B cell (primary cell): Measurements from ENCODE around the gene ARHGAP35. TPM values are rescaled to one million over a fixed set of nuclear protein-coding genes. Genes with fewer than 3 reads are reported as not detected.

Experiments
- ATAC-seq: fragments of 200-7000 bp; cut with Tn5 transposase; one replicate; pipeline ENCODE4 v1.10.0; 2021; ENCODE audit warnings: low read depth, mild to moderate bottlenecking, moderate number of reproducible peaks, moderate library complexity
- CTCF ChIA-PET: fragments of 350-600 bp; sonication (Branson Sonifier 250); formaldehyde crosslinking; loops from one replicate; lab custom pipeline; 2021; ENCODE audit warnings: antibody characterized with exemption, inconsistent platforms; lab: Charles Lee
- POLR2A ChIA-PET: fragments of 350-600 bp; sonication (Branson Sonifier 250); formaldehyde crosslinking; loops from one replicate; lab custom pipeline; 2021; ENCODE audit warnings: antibody characterized with exemption; lab: Charles Lee
- DNase-seq: peaks from one replicate; pipeline ENCODE4 v3.0.0; 2013
- H2AFZ ChIP-seq: 2 replicates; pipeline ENCODE4 v1.6.1; 2012; ENCODE audit warnings: mild to moderate bottlenecking, low read depth, low read length; ENCODE audit not compliant: insufficient read depth, poor library complexity, severe bottlenecking
- H3K27ac ChIP-seq, 2 donors: 1 replicate in 1 of 2; 2 replicates in 1 of 2; pipeline ENCODE4 v1.5.1; 2012 to 2013; ENCODE audit warnings: low read length in 2 of 2, mild to moderate bottlenecking in 2 of 2, moderate library complexity in 1 of 2
- H3K27me3 ChIP-seq, 4 experiments: fragments of 200-600 bp in 1 of 4; sonication (generic) in 1 of 4; replicated peaks in 1 of 4; 1 replicate in 2 of 4; 2 replicates in 2 of 4; pipeline versions ENCODE4 v1.6.1 to v1.7.0; 2013 to 2016; ENCODE audit warnings: low read length in 3 of 4, mild to moderate bottlenecking in 2 of 4, mixed read lengths in 1 of 4, moderate library complexity in 1 of 4; ENCODE audit not compliant: insufficient read depth in 4 of 4, control insufficient read depth in 3 of 4; ENCODE audit errors: control extremely low read depth in 1 of 4
- H3K36me3 ChIP-seq, 2 experiments: replicated peaks in 1 of 2; 1 replicate in 1 of 2; 2 replicates in 1 of 2; pipeline versions ENCODE4 v1.6.1 to v1.7.1; 2013; ENCODE audit warnings: low read length in 1 of 2; ENCODE audit not compliant: insufficient read depth in 2 of 2, control insufficient read depth in 1 of 2; ENCODE audit errors: control extremely low read depth in 1 of 2, extremely low read depth in 1 of 2
- H3K4me1 ChIP-seq, 2 donors: fragments of 200-600 bp in 1 of 2; sonication (generic) in 1 of 2; 1 replicate in 1 of 2; 2 replicates in 1 of 2; pipeline versions ENCODE4 v1.5.1 to v1.6.1; 2013 to 2017; ENCODE audit warnings: low read length in 2 of 2; ENCODE audit not compliant: control insufficient read depth in 2 of 2, insufficient read depth in 2 of 2
- H3K4me2 ChIP-seq: replicated peaks from 2 replicates; pipeline ENCODE3; 2012; ENCODE audit warnings: mild to moderate bottlenecking, low read depth, low read length; ENCODE audit not compliant: poor library complexity, severe bottlenecking
- H3K4me3 ChIP-seq, 5 experiments: fragments of 200-600 bp in 1 of 5; sonication (generic) in 1 of 5; 1 replicate in 3 of 5; 2 replicates in 2 of 5; pipeline versions ENCODE4 v1.5.1 to v1.7.0; 2011 to 2016; ENCODE audit warnings: low read length in 4 of 5, mild to moderate bottlenecking in 4 of 5, low read depth in 2 of 5, control low read depth in 1 of 5, moderate library complexity in 1 of 5; ENCODE audit not compliant: insufficient read depth in 1 of 5; ENCODE audit errors: control extremely low read depth in 1 of 5, extremely low read depth in 1 of 5
- H3K79me2 ChIP-seq: fragments of 200-600 bp; sonication (generic); one replicate; pipeline ENCODE4 v1.6.0; 2016; ENCODE audit warnings: low read length; ENCODE audit not compliant: control insufficient read depth, insufficient read depth
- H3K9ac ChIP-seq: fragments of 200-600 bp; sonication (generic); 2 replicates; pipeline ENCODE4 v1.6.1; 2017; ENCODE audit warnings: mild to moderate bottlenecking, low read length, moderate library complexity
- H3K9me3 ChIP-seq, 3 donors: one replicate each; pipeline versions ENCODE4 v1.6.1 to v1.7.1; 2013; ENCODE audit warnings: low read length in 2 of 3; ENCODE audit not compliant: control insufficient read depth in 2 of 3, insufficient read depth in 1 of 3; ENCODE audit errors: control extremely low read depth in 1 of 3
- H4K20me1 ChIP-seq: 2 replicates; pipeline ENCODE4 v1.6.0; 2012; ENCODE audit warnings: mild to moderate bottlenecking, low read length; ENCODE audit not compliant: insufficient read depth, control insufficient read depth, poor library complexity, severe bottlenecking
- H3K27ac Mint-ChIP-seq: one replicate; pipeline ENCODE4 v1.8.0; 2021; ENCODE audit warnings: mixed read lengths
- H3K27me3 Mint-ChIP-seq: one replicate; pipeline ENCODE4 v1.8.0; 2021; ENCODE audit warnings: mixed read lengths
- H3K4me1 Mint-ChIP-seq: one replicate; pipeline ENCODE4 v1.8.0; 2021; ENCODE audit warnings: mixed read lengths
- H3K4me3 Mint-ChIP-seq: one replicate; pipeline ENCODE4 v1.8.0; 2021; ENCODE audit warnings: mixed read lengths
- H3K9me3 Mint-ChIP-seq: one replicate; pipeline ENCODE4 v1.8.0; 2022; ENCODE audit warnings: mixed read lengths; ENCODE audit not compliant: insufficient read depth
- CTCF ChIP-seq: fragments of 200-600 bp; IDR thresholded peaks from one replicate; pipeline ENCODE4 v1.8.0; 2022; ENCODE audit warnings: antibody characterized with exemption, mild to moderate bottlenecking
- EZH2 ChIP-seq: IDR thresholded peaks from 2 replicates; pipeline ENCODE4 v1.6.1; 2012; ENCODE audit warnings: borderline replicate concordance, low read depth, mild to moderate bottlenecking, moderate library complexity, low read length; ENCODE audit not compliant: insufficient read depth, poor library complexity, severe bottlenecking
- WGBS: methylation state at CpG from one replicate; pipeline ENCODE4 v1.1.5; 2013; ENCODE audit warnings: missing lambda C conversion rate; ENCODE audit not compliant: insufficient coverage; 5-methylcytosine and 5-hydroxymethylcytosine counted together
- intact Hi-C: fragments of 100-400 bp; cut with micrococcal nuclease; formaldehyde crosslinking; loops from one replicate; pipeline ENCODE4 v1.10.0; 2022
- polyA plus RNA-seq: library from polyadenylated mRNA; depleted of rRNA; stranded (reverse); fragments of >200 nt; gene quantifications from 2 replicates; pipeline ENCODE4 v1.2.3, GENCODE V29; 2012
- total RNA-seq, 2 donors: library from RNA; stranded (reverse); fragments of 120-200 nt in 1 of 2; gene quantifications; 1 replicate in 1 of 2; 2 replicates in 1 of 2; pipeline versions ENCODE4 v1.2.3 to v1.2.4, GENCODE V29; 2013 to 2022

The ARHGAP35 gene
- total and polyA plus RNA-seq, 2 donors (not counting 1 experiment from before 2014, with no cell fraction given), result 9.6 to 31.3 TPM

- H2AFZ ChIP-seq, result no peak overlapping the region
- POLR2A ChIA-PET, result interaction anchor here (5.0 kb wide), 1 partner anchor 39 kb away, joined by 94 read pairs; the partner anchor contains the start of gene SLC1A5
- peaks cover 41 to 51% of the 10 kb centered on the region in 2 donors for H3K4me1 ChIP-seq
- H3K4me2 ChIP-seq, result peak overlapping the region; percentile 63
- no peak overlapping the region for H3K4me3 Mint-ChIP-seq
- no peak overlapping the region for H3K4me3 ChIP-seq
- no peaks in the 10 kb centered on the region for H3K36me3 ChIP-seq
- H3K4me1 Mint-ChIP-seq, result peaks cover 40% of the 10 kb centered on the region
- TF ChIP-seq EZH2 (no peak), CTCF (peak; percentile 20)
- peaks cover 0 to 21% (median 0%) of the 10 kb centered on the region in 3 donors for H3K9me3 ChIP-seq
- H4K20me1 ChIP-seq, result no peaks in the 10 kb centered on the region
- WGBS, result 100% methylated on average over 1 of the region's 5 CpGs
- H3K9ac ChIP-seq, result no peak overlapping the region
- no peaks in the 10 kb centered on the region for H3K27me3 ChIP-seq
- peak overlapping the region; percentile 41 for H3K27ac Mint-ChIP-seq
- peak overlapping the region in 1 of 2 donors; percentile 90 for H3K27ac ChIP-seq
- DNase-seq, result no peak
- CTCF ChIA-PET, result interaction anchor here (2.2 to 5.2 kb wide), 3 partner anchors 14 to 68 kb away, joined by 14 to 56 read pairs (median 26); no protein-coding TSS in a partner anchor
- H3K79me2 ChIP-seq, result no peaks in the 10 kb centered on the region
- intact Hi-C loops, result loop anchor here (2.0 kb wide), 3 partner anchors 15 to 225 kb away; partner anchors contain the start of gene CALM3
- peaks cover 4% of the 10 kb centered on the region for H3K9me3 Mint-ChIP-seq
- no peak for ATAC-seq
- no peaks in the 10 kb centered on the region for H3K27me3 Mint-ChIP-seq
Observed at GRCh38 chr19:46825731-46826055, 35.1 kb upstream of the ARHGAP35 start.

DNA sequence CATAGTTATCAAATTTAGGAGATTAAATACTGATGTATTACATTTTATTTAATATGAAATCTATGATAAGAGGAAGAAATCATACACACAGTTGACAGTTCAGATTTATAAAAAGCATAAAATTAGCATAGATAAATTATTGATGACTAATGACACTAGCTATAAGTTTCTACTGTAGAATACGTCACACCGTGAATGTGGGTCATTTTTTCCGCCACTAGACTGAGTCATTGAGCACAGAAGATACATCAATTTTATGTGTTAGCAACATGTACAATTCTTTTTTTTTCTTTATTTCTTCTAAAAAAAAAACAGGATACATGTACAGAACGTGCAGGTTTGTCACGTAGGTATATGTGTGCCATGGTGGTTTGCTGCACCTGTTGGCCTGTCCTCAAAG, 32.3 kb upstream of the ARHGAP35 start:
- H2AFZ ChIP-seq, result no peak overlapping the region
- no peak overlapping the region for H3K27ac Mint-ChIP-seq
- WGBS, result no CpG with 5 or more reads among the region's 5 CpGs
- DNase-seq, result no peak
- no peaks in the 10 kb centered on the region for H3K79me2 ChIP-seq
- POLR2A ChIA-PET, result interaction anchor here (0.7 kb wide), 1 partner anchor 164 kb away, joined by 4 read pairs; no protein-coding TSS in a partner anchor
- H3K27me3 Mint-ChIP-seq, result no peaks in the 10 kb centered on the region
- no peaks in the 10 kb centered on the region for H4K20me1 ChIP-seq
- H3K4me1 ChIP-seq, result peaks cover 23 to 25% of the 10 kb centered on the region in 2 donors
- peaks cover 21% of the 10 kb centered on the region for H3K4me1 Mint-ChIP-seq
- intact Hi-C loops, result no loop called here
- no peak overlapping the region for H3K4me3 ChIP-seq
- TF ChIP-seq CTCF (no peak), EZH2 (no peak)
- CTCF ChIA-PET, result interaction anchor here (0.7 to 5.2 kb wide), 4 partner anchors 11 to 173 kb away, joined by 3 to 56 read pairs (median 8); no protein-coding TSS in a partner anchor
- no peaks in the 10 kb centered on the region for H3K36me3 ChIP-seq
- no peak overlapping the region for H3K4me2 ChIP-seq
- H3K9ac ChIP-seq, result no peak overlapping the region
- H3K27me3 ChIP-seq, result no peaks in the 10 kb centered on the region
- no peak overlapping the region for H3K27ac ChIP-seq
- no peak for ATAC-seq
- H3K4me3 Mint-ChIP-seq, result no peak overlapping the region
- H3K9me3 Mint-ChIP-seq, result peaks cover 1% of the 10 kb centered on the region
- peaks cover 0 to 15% (median 0%) of the 10 kb centered on the region in 3 donors for H3K9me3 ChIP-seq
